Activated CD8-positive, alpha-beta memory T cell treated with anti-CD3 and anti-CD28 coated beads, Interleukin-2, amount 50 U/mL, for 1 hour (primary cell): ENCODE measurements around the gene SPI1.

Experiments
- DNase-seq: peaks from one replicate; pipeline ENCODE4 v3.0.0-alpha.2; 2020; ENCODE audit errors: extremely low read depth

Gene SPI1

GRCh38 chr11:47378010-47378835 is at the start of gene SPI1:
SPI1 (minus strand) TSS chr11:47378547; CDS start chr11:47378353, 194 bp downstream.
- DNase-seq = no peak

- peak; percentile 96 for DNase-seq
These were observed 48.0 kb upstream of the SPI1 start, which contains the start of gene PSMC3 for GRCh38 chr11:47426062-47426956. PSMC3 (minus strand) TSS chr11:47426439; CDS start chr11:47426279, 160 bp downstream.

GRCh38 chr11:47425611-47426010 is 47.3 kb upstream of the SPI1 start:
- DNase-seq = no peak

- DNase-seq = no peak
These were observed 40.3 kb upstream of the SPI1 start for GRCh38 chr11:47418454-47419259.

GRCh38 chr11:47417712-47418111 is 39.4 kb upstream of the SPI1 start:
- DNase-seq = no peak

- no peak for DNase-seq
These were observed 37.7 kb upstream of the SPI1 start for GRCh38 chr11:47415949-47416472.

- no peak for DNase-seq
These were observed 36.9 kb upstream of the SPI1 start for GRCh38 chr11:47415091-47415854.

GRCh38 chr11:47414685-47415070 is 36.3 kb upstream of the SPI1 start:
- DNase-seq = no peak

- DNase-seq = no peak
These were observed 35.7 kb upstream of the SPI1 start for GRCh38 chr11:47413908-47414684.

- DNase-seq = no peak
These were observed 35.0 kb upstream of the SPI1 start for GRCh38 chr11:47413351-47413750.

- no peak for DNase-seq
These were observed 33.8 kb upstream of the SPI1 start for GRCh38 chr11:47411884-47412746.

GRCh38 chr11:47410370-47411264 is 32.3 kb upstream of the SPI1 start:
- DNase-seq = no peak

- no peak for DNase-seq
These were observed 31.4 kb upstream of the SPI1 start for GRCh38 chr11:47409440-47410369.

GRCh38 chr11:47408598-47409439 is 30.5 kb upstream of the SPI1 start:
- no peak for DNase-seq

- peak; percentile 69 for DNase-seq
These were observed 29.6 kb upstream of the SPI1 start, which contains the start of gene SLC39A13 for GRCh38 chr11:47407746-47408590. SLC39A13 (plus strand) TSS chr11:47408590; CDS start chr11:47410095, 1,505 bp downstream.
